Superior temporal gyrus (tissue), 1 donor: ENCODE results near the gene CD59.
"Not testable (repeated sequence)": the region's sequence is repeated elsewhere in the genome, so short reads cannot be mapped to it uniquely, and the experiment has no call there.

ENCODE experiments used
- DNase-seq: peaks from one replicate; pipeline ENCODE4 v3.0.0-alpha.2; 2016; ENCODE audit errors: extremely low spot score

Gene CD59

GRCh38 chr11:33713151-33713855 lies 22.9 kb downstream of the CD59 start:
- DNase-seq = no peak

DNA sequence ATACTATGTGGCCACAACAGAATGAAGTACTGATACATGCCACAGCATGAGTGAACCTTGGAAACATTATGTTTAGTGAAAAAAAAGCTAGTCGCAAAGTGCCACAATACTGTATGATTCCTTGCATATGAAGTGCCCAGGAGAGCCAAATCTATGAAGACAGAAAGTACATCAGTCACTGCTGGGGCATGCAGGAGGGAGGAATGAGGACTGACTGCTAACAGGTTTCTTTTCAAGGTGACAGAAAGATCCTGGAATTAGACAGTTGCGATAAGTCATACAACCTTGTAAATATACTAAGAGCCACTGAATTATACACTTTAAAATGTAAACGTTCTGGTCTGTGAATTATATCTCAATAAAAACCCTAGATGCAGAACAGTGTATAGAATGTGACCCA lies 23.8 kb downstream of the CD59 start:
- DNase-seq = no peak

DNA sequence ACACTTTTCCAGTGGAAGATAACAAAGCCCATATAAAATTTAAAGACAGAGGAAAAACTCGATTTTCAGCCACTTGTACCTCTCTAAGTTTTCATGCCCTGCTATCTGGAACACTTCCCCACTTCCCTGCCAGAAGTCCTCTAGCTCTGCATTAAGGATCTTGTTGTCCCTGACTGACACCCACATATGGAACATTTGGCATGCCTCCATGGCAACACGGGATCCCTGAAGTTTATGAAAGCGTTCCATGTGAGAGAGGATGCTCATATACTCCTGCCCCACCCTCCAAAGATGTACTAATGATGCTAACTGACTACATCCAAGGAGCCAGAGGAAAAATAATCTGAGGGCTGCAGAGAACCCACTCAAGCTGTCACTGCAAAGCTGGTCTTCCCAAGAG lies 26.8 kb downstream of the CD59 start:
- no peak for DNase-seq

DNA sequence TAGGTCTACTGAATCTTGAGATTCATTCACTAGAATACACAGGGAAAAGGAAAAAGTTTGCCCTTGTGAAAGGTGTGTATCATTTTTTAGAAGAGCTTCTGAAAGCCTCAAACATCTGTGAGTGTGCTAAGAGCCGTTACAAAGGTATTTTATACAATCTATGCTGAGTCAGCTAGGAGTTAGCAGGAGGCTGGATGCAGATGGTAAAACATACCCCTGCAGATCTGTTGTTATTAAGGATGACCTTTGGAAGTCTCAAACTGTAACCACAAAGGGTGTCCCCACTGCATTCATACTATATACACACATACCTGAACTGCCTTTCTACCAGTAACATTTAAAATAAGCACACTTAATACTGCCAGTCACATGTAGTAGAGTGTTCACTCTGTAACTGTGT lies 27.2 kb downstream of the CD59 start:
- DNase-seq = no peak

GRCh38 chr11:33707831-33708230 lies 28.4 kb downstream of the CD59 start:
- DNase-seq = not testable (repeated sequence)

DNA sequence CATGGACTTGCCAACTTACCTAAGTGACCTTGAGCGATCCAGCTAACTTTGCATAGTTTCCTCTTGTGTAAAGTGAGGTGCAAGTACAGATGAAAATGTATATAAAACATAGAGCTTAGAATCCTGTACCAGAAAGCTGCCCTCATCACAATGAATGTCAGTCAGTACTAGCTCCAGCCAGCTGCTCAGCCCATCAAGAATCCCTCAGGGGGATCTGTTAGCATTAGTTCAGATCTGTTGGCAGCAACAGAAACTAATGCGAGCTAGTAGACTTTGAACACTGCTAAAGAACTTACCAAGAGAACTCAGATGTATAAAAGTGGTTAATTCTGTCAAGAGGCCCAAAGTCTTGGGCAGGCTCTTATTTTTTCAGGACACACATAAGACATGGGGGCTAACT lies 29.3 kb downstream of the CD59 start:
- no peak for DNase-seq

DNA sequence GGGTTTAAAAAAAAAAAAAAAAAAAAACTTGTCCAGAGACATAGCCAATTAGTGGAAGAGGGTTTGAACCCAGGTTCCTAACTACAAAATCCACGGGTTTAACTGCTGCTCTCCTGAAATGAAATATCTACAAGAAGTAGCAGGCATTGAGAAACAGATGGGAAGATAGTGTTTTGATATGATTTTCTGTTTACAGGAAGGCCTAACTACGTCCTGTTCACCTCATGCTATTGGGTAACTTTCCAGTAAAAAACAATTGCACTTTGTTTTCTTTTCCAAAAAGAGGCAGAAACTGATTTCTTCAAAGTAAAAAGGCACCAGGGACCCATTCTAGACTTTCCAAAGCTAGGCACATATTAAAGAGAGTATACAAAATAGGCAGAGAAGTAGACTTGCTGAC lies 29.7 kb downstream of the CD59 start:
- DNase-seq = no peak

GRCh38 chr11:33704240-33705002 lies 31.8 kb downstream of the CD59 start:
- no peak for DNase-seq

DNA sequence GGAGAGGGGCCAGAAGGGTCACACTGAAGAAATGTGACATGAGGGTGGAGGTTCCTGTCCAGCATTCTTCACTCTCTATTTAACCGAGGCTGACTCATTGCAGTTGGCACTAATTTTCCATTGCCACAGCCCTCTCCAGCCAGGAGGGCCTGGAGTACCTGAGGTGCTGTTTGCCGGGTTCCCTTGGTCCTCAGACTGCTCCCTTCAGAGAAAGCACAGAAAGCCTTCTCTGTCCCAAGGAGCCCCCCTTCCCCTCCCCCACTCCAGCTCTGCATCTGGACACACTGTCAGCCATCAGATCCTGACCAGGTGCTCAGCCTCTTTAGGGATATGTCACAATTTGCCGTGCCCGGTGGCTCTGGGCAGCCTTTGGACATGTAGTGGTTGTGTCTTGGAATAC lies 32.4 kb downstream of the CD59 start:
- DNase-seq = no peak

- DNase-seq = no peak
Observed at GRCh38 chr11:33703234-33703633, 33.0 kb downstream of the CD59 start.

DNA sequence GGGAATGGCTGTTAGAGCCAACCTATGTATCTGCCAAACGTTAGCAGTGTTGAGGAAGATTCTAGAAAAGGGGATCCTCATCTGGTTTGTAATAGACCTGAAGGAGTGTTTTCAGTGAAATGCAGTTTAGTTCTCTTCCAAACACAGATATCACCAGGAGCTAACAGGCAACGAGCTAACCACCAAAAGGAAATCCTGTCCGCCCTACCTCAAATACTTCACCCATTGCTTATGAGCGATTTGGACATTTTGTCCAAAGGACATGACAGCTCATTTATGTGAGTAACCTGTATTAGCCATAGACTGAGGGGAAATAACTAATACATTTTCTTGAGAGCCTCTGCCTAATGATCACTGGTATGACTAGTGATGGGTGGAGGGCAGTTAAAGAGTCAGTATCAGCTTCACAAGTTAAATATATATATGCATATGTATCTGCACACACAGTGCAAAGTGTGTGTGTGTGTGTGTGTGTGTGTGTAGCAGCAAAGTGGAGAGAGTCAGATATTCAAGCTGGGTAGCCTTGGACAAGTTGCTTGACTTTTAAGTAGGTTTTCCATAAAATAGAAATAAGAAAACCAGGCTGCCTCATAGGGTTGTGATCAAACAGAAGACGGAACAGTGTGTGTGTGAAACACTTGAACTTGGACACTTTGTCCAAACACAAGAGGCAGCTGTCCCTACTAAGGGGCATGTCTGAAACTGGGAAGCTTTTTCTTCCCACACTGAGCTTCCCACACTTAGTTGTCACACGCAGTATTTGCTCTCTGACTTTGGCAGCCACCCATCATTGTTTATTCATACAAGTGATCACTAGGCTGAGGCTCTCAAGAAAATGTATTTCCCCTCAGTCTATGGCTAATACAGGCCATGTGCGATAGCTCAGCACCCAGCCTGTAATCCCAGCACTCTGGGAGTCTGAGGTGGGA lies 34.7 kb downstream of the CD59 start:
- peak; percentile 87 for DNase-seq

- peak; percentile 86 for DNase-seq
Observed at GRCh38 chr11:33700502-33701271, 35.5 kb downstream of the CD59 start, which contains the start of gene C11orf91. TSS of gene C11orf91 (minus strand) at chr11:33700826. CDS start at chr11:33700740, 86 bp downstream.

DNA sequence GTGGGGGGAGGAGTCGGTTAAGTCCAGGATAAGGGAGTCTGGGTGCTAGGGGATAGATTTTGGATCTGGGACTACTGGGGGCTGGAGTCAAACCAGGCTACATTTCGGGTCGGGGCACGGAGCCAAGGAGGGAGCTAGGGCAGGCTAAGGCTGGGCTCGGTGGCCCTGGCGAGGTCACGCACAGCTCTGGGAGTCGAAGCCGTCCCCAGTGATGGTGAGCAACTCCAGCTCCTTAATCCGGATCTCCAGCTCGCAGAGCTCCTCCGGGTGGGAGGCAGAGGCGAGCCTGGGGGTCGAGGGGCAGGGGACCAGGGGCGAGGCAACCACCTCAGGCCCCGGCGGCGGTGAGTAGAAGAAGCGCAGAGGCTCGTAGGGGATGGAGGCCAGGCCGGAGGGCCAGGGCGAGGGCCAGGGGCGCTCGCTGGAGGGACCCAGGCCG lies 36.1 kb downstream of the CD59 start:
- DNase-seq = no peak

- no peak for DNase-seq
Observed at GRCh38 chr11:33699515-33700062, 36.6 kb downstream of the CD59 start.

- no peak for DNase-seq
Observed at GRCh38 chr11:33698921-33699320, 37.3 kb downstream of the CD59 start.

- no peak for DNase-seq
Observed at GRCh38 chr11:33697997-33698396, 38.2 kb downstream of the CD59 start.

- DNase-seq = no peak
Observed at GRCh38 chr11:33696931-33697638, 39.1 kb downstream of the CD59 start.

DNA sequence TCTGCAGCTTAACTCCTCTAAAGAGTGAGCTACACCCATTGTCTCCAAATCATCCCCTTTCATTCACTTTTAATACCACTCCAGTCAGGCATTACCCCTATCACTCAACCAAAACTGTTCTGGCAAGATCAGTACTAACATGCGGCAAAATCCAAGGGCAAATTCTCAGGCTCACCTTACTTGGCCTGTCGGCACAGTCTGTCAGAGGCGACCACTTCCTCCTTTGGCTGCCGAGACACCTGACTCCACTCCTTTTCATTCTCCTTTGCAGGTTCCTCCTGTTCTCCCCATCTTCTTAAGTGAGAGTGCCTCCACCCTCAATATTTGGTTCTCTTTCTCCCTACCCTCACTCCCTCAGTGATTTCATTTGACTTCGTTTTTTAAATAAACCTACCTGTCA lies 39.8 kb downstream of the CD59 start:
- DNase-seq = no peak

- DNase-seq = no peak
Observed at GRCh38 chr11:33695051-33695566, 41.1 kb downstream of the CD59 start.
